Chondrocyte (in vitro differentiated cells): Measurements from ENCODE around the gene NDST4. TPM values are rescaled to one million over a fixed set of nuclear protein-coding genes. Genes with fewer than 3 reads are reported as not detected.

Experiments used
- DNase-seq: peaks from one replicate; pipeline ENCODE4 v3.0.0; 2021; ENCODE audit warnings: mixed read lengths, low spot score
- H3K27ac Mint-ChIP-seq: one replicate; pipeline ENCODE4 v1.8.0; 2021; ENCODE audit warnings: mild to moderate bottlenecking, moderate library complexity, mixed read lengths; ENCODE audit not compliant: unreplicated experiment
- H3K27me3 Mint-ChIP-seq: 2 replicates; pipeline ENCODE4 v1.8.0; 2021; ENCODE audit warnings: low read depth, mixed read lengths
- H3K36me3 Mint-ChIP-seq: 2 replicates; pipeline ENCODE4 v1.8.0; 2021; ENCODE audit warnings: low read depth, mixed read lengths
- H3K4me1 Mint-ChIP-seq: 2 replicates; pipeline ENCODE4 v1.8.0; 2021; ENCODE audit warnings: low read depth, mild to moderate bottlenecking, mixed read lengths
- H3K4me3 Mint-ChIP-seq: one replicate; pipeline ENCODE4 v1.8.0; 2021; ENCODE audit warnings: mild to moderate bottlenecking, moderate library complexity, mixed read lengths; ENCODE audit not compliant: unreplicated experiment
- H3K9me3 Mint-ChIP-seq: 2 replicates; pipeline ENCODE4 v1.8.0; 2021; ENCODE audit warnings: low read depth, mixed read lengths
- total RNA-seq: library from RNA; stranded (reverse); gene quantifications from 3 replicates; pipeline ENCODE4 v1.2.1, GENCODE V29; 2021
- TF ChIP-seq, protein P1 (sequence below): fragments of 200-600 bp; sonication (generic); IDR thresholded peaks from 2 replicates; pipeline ENCODE4 v1.5.0; 2021; ENCODE audit warnings: antibody characterized with exemption, mild to moderate bottlenecking, moderate library complexity

NDST4 gene
- total RNA-seq, 1 donor from 2014 or later: not detected

GRCh38 chr4:115121351-115122043 is 8.1 kb upstream of the NDST4 start:
- TF ChIP-seq, protein P1, sequence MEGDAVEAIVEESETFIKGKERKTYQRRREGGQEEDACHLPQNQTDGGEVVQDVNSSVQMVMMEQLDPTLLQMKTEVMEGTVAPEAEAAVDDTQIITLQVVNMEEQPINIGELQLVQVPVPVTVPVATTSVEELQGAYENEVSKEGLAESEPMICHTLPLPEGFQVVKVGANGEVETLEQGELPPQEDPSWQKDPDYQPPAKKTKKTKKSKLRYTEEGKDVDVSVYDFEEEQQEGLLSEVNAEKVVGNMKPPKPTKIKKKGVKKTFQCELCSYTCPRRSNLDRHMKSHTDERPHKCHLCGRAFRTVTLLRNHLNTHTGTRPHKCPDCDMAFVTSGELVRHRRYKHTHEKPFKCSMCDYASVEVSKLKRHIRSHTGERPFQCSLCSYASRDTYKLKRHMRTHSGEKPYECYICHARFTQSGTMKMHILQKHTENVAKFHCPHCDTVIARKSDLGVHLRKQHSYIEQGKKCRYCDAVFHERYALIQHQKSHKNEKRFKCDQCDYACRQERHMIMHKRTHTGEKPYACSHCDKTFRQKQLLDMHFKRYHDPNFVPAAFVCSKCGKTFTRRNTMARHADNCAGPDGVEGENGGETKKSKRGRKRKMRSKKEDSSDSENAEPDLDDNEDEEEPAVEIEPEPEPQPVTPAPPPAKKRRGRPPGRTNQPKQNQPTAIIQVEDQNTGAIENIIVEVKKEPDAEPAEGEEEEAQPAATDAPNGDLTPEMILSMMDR: no peak
- Mint-ChIP-seq H3K27ac (no peak overlapping the region), H3K4me3 (no peak overlapping the region), H3K9me3 (peaks cover 2% of the 10 kb centered on the region), H3K27me3 (no peaks in the 10 kb centered on the region), H3K4me1 (peaks cover 5% of the 10 kb centered on the region), H3K36me3 (no peaks in the 10 kb centered on the region)
- no peak for DNase-seq

- no peak for DNase-seq
- Mint-ChIP-seq H3K4me3 (no peak overlapping the region), H3K9me3 (no peaks in the 10 kb centered on the region), H3K4me1 (no peaks in the 10 kb centered on the region), H3K27me3 (no peaks in the 10 kb centered on the region), H3K36me3 (no peaks in the 10 kb centered on the region), H3K27ac (no peak overlapping the region)
- TF ChIP-seq, protein P1: peak; percentile 81
These were observed 6.5 kb upstream of the NDST4 start for GRCh38 chr4:115119804-115120352.

DNA sequence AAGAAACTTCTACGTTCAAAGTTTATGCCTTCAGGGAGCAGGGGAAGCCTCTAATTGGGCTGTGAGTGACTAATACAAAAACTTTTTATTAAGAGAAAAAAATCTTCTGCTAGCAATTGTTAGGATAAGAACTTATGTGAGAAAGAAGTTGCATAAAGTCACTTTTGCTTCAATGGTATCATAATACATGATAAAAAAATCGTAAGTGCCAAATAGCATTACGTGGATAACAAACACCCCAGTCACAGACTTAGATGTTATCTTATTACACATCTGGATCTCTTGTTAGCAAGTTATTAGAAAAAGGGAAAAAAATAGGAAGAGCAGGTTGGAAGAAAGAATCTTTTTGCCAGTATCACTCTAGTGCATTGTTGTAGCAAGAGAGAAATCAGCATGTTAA is 4.2 kb upstream of the NDST4 start:
- no peaks in the 10 kb centered on the region for H3K27me3 Mint-ChIP-seq
- H3K4me1 Mint-ChIP-seq: peaks cover 14% of the 10 kb centered on the region
- H3K9me3 Mint-ChIP-seq: no peaks in the 10 kb centered on the region
- no peak for DNase-seq
- H3K4me3 Mint-ChIP-seq: no peak overlapping the region
- H3K27ac Mint-ChIP-seq: no peak overlapping the region
- TF ChIP-seq, protein P1: no peak
- H3K36me3 Mint-ChIP-seq: no peaks in the 10 kb centered on the region

DNA sequence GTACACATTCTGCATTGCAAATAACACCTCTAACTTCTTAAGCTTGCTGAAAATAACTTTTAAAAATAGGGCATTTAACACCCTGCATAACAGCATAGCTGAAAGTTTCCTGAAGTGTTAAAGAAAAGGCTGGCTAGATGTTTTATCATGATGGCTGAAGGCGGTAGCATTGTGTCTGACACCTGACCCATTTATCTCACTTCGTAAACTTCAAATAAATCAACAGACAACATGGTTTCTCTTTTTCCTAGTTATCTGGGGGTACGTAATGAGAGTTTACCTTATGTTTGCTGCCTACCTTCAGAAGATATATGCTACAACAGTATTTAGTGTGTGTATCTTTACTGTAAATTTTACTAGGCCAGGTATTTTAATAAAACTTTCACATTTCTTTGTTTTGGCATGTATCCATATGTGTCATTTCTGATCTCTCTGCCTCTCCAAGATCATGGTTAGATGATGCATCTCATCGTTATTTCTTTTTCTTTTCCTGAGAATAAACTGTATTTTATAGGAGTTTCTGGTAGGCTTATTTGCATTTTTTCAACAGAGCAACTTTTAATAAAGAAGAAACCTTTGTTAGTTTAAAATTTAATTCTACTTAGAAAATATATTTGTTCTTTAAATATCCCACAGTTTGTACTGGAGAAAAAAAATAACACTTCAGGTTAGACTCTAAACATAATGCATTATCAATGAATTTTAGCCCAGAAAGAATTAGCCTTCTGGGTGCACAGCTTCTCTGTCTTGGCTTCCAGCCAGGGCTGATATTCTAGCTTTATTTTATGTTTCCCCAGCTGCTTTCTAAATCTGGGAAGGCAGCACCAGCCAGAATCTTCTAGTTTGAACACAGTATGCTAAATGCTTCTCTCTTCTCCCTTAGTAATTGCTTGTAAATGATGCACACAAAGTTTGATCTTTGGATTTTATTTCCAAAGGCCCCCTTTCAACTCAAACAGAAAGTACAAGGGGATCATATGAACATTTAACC is 2.9 kb downstream of the NDST4 start:
- TF ChIP-seq, protein P1: no peak
- H3K4me1 Mint-ChIP-seq: peaks cover 23% of the 10 kb centered on the region
- H3K27me3 Mint-ChIP-seq: no peaks in the 10 kb centered on the region
- no peaks in the 10 kb centered on the region for H3K9me3 Mint-ChIP-seq
- DNase-seq: no peak
- no peak overlapping the region for H3K4me3 Mint-ChIP-seq
- no peaks in the 10 kb centered on the region for H3K36me3 Mint-ChIP-seq
- H3K27ac Mint-ChIP-seq: no peak overlapping the region

GRCh38 chr4:115108850-115109249 is 4.6 kb downstream of the NDST4 start:
- H3K36me3 Mint-ChIP-seq: no peaks in the 10 kb centered on the region
- peaks cover 19% of the 10 kb centered on the region for H3K4me1 Mint-ChIP-seq
- TF ChIP-seq, protein P1: no peak
- no peaks in the 10 kb centered on the region for H3K27me3 Mint-ChIP-seq
- DNase-seq: no peak
- no peak overlapping the region for H3K4me3 Mint-ChIP-seq
- no peaks in the 10 kb centered on the region for H3K9me3 Mint-ChIP-seq
- no peak overlapping the region for H3K27ac Mint-ChIP-seq
